Small intestine (tissue), 7 donors: ENCODE data around the gene RNF225. TPM values are rescaled to one million over a fixed set of nuclear protein-coding genes. Genes with fewer than 3 reads are reported as not detected.
"Not testable (repeated sequence)": the region's sequence is repeated elsewhere in the genome, so short reads cannot be mapped to it uniquely, and the experiment has no call there.

Experiments
- DNase-seq, 2 donors: peaks; one replicate each; pipeline versions ENCODE4 v3.0.0 to v3.0.0-alpha.2; 2013
- FAIRE-seq: peaks from 2 replicates; lab custom pipeline; 2012; peaks lifted over from hg19 to GRCh38; lab: Jason Lieb, UNC
- H3K27ac ChIP-seq, 3 donors: one replicate each; pipeline ENCODE4 v1.5.1; 2013; ENCODE audit warnings: low read length in 2 of 3, mild to moderate bottlenecking in 2 of 3, control low read depth in 1 of 3, inconsistent platforms in 1 of 3, low read depth in 1 of 3, moderate library complexity in 1 of 3
- H3K27me3 ChIP-seq, 3 donors: one replicate each; pipeline ENCODE4 v1.6.1; 2013; ENCODE audit warnings: low read length in 3 of 3, inconsistent platforms in 1 of 3; ENCODE audit not compliant: control insufficient read depth in 3 of 3, insufficient read depth in 3 of 3
- H3K36me3 ChIP-seq, 3 donors: one replicate each; pipeline ENCODE4 v1.6.1; 2013; ENCODE audit warnings: low read length in 3 of 3, inconsistent platforms in 1 of 3, low read depth in 1 of 3, mild to moderate bottlenecking in 1 of 3, moderate library complexity in 1 of 3; ENCODE audit not compliant: control insufficient read depth in 3 of 3, insufficient read depth in 2 of 3
- H3K4me1 ChIP-seq, 3 donors: one replicate each; pipeline ENCODE4 v1.6.1; 2013; ENCODE audit warnings: low read length in 2 of 3, inconsistent platforms in 1 of 3, low read depth in 1 of 3, mild to moderate bottlenecking in 1 of 3, moderate library complexity in 1 of 3; ENCODE audit not compliant: control insufficient read depth in 3 of 3, insufficient read depth in 2 of 3
- H3K4me3 ChIP-seq, 3 donors: one replicate each; pipeline ENCODE4 v1.5.1; 2013; ENCODE audit warnings: low read length in 3 of 3, control low read depth in 1 of 3, inconsistent platforms in 1 of 3, low read depth in 1 of 3, mild to moderate bottlenecking in 1 of 3, moderate library complexity in 1 of 3
- H3K9me3 ChIP-seq, 2 donors: one replicate each; pipeline ENCODE4 v1.6.1; 2013; ENCODE audit warnings: low read depth in 1 of 2, low read length in 1 of 2; ENCODE audit not compliant: control insufficient read depth in 2 of 2, insufficient read depth in 1 of 2
- WGBS, 3 donors: extraction: QIAGEN DNeasy Blood & Tissue Kit; methylation state at CpG; one replicate each; pipeline ENCODE4 v1.1.7; 2013; 5-methylcytosine and 5-hydroxymethylcytosine counted together
- polyA plus RNA-seq, 4 donors: library from polyadenylated mRNA; stranded (reverse) in 3 of 4; unstranded in 1 of 4; fragments of 200-250 nt in 3 of 4; fragments of 120-200 nt in 1 of 4; gene quantifications; one replicate each; pipeline versions ENCODE4 v1.2.1 to v1.2.3, GENCODE V29; 2013
- donor health status: healthy with polysubstance abuse.
- donor health status: control.
- donor health status: control.
- donor health status: Bipolar disorder and iron deficiency.
- donor health status: healthy.

The RNF225 gene
- polyA plus RNA-seq, 4 donors: not detected

DNA sequence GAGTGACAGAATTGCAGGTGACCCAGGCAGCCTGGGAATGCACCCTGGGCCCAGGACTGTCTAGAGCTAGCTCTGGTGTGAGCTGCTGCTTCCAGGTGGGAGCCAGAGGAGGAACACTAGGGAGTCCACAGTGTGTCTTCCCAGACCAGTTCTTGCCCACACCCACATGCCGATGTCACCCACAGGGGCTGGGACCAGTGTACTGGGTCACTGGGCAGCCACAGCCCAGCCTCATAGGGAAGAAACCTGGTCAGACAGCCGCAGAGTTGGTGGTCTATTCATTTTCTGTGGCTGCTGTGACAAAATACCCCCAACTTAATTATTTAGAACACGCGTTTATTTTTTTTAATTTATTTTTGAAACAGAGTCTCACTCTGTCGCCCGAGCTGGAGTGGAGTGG, 3.1 kb downstream of the RNF225 start:
- H3K36me3 ChIP-seq: peaks cover 0 to 17% (median 9%) of the 10 kb centered on the region in 3 donors
- no peak overlapping the region for H3K4me3 ChIP-seq
- peaks cover 9 to 30% (median 12%) of the 10 kb centered on the region in 3 donors for H3K27me3 ChIP-seq
- 91 to 93% (median 92%) methylated on average over 6 of the region's 6 CpGs for WGBS, 3 donors
- DNase-seq (no peak), FAIRE-seq (no peak)
- H3K4me1 ChIP-seq: peaks cover 0 to 22% (median 4%) of the 10 kb centered on the region in 3 donors
- H3K9me3 ChIP-seq: no peaks in the 10 kb centered on the region
- H3K27ac ChIP-seq: no peak overlapping the region

DNA sequence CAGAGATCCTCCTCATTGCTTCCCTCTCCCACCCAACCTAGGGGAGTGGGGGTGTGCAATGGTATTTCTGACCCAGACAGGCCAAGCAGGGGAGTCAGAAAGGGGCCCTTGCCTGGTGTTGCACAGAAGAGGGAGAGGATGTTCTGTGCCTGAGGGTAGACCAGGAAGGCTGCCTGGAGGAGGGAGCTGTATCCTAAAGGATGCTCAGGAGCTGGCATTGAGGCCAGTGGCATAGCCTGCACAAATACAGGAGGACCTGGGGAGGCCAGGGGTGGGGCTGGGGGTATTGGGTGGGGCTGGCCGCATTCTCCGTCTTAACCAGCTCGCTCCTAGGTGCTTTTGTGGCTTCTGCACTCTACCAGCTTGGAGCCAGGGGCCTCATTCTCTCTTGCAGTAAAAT, 4.4 kb downstream of the RNF225 start:
- WGBS, 3 donors: 96 to 97% (median 96%) methylated on average over 3 of the region's 3 CpGs
- Histone ChIP-seq H3K36me3 (peaks cover 0 to 6% (median under 1%) of the 10 kb centered on the region in 3 donors), H3K27ac (no peak overlapping the region), H3K4me1 (peaks cover 0 to 27% (median 4%) of the 10 kb centered on the region in 3 donors), H3K9me3 (no peaks in the 10 kb centered on the region), H3K27me3 (peaks cover 9 to 28% (median 12%) of the 10 kb centered on the region in 3 donors), H3K4me3 (no peak overlapping the region)
- FAIRE-seq (no peak), DNase-seq (no peak)

DNA sequence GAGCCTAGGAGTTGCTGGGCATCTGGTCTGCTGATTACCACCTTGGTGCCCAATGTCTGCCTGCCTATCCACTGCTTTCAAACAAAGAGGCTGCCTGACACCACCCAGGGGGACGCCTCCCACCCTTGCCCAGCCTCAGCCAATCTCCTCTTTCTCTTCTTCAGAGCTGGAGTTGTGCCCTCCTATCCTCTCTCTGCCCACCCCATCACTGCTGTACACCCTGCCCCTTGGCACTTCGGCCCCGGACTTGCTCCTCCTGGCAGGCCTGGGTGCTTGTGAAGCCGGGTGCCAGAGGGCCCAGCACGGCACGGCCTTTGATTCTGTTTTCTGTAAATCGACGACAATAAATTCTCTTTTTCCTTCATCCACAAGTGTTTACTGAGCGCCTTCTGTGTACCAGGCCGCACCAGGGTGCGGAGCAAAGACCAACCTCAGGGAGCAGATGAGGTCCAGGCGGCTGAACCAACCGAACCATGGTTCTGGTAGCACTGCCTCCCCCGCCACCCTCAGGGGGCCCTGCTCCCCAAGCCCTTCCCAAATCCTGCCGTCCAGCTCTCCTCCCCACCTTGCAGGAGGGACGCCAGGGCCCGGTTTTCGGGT, 5.0 kb downstream of the RNF225 start:
- FAIRE-seq (no peak), DNase-seq (no peak)
- no peak overlapping the region for H3K27ac ChIP-seq
- 56 to 65% (median 56%) methylated on average over 18 of the region's 18 CpGs for WGBS, 3 donors
- H3K4me3 ChIP-seq: peak overlapping the region in 2 of 3 donors; percentile 46 to 54
- H3K27me3 ChIP-seq: peaks cover 9 to 25% (median 12%) of the 10 kb centered on the region in 3 donors
- no peaks in the 10 kb centered on the region for H3K9me3 ChIP-seq
- peaks cover 0 to under 1% (median 0%) of the 10 kb centered on the region in 3 donors for H3K36me3 ChIP-seq
- H3K4me1 ChIP-seq: peaks cover 0 to 27% (median 4%) of the 10 kb centered on the region in 3 donors

DNA sequence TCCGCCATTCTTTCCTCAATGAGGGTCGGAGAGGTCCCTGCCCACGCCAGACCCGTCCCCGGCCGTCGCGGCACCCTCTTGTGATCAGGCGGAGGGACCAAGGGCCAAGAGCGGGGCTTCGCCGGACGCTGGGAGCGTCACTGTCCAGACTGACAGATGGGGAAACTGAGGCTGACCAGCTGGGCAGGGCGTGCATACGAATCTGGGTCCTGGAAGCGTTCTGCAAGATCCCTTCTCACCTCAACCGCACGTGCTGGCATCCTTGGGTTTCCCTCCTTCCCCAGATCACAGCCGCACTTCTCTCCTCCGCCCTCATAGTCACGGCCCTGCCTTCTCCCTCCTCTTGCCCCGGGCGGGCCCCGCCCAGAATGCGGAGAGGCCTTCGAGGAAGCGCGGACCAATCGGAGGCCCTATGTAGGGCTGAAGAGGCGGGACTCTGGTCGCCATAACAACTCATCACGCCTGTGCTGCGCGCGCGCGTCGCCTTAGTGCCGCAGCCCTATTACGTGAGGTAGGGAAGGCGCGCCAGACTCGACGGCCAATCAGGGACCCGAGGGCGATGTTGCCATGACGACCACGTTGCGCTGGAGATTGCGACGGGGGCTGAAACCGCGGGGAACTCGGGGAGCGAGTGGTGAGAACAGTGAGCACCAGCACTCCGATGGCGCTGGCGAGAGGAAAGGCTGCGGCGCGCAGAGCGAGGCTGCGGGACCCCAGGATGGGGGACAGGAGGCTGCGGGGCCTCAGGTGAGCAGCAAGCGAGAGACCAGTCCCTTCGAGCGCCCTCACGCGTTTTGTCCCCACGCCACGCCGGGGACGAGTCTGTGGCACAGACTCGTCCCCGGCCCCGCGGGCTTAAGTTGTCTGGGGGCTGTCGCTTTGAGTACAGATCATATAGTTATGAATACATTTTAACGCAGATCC, 5.7 kb downstream of the RNF225 start:
- Histone ChIP-seq H3K27ac (peak overlapping the region in 2 of 3 donors; percentile 61 to 85), H3K4me3 (peak overlapping the region in 2 of 3 donors; percentile 56 to 70), H3K36me3 (no peaks in the 10 kb centered on the region), H3K9me3 (no peaks in the 10 kb centered on the region), H3K4me1 (peaks cover 0 to 23% (median 4%) of the 10 kb centered on the region in 3 donors), H3K27me3 (peaks cover 7 to 17% (median 9%) of the 10 kb centered on the region in 3 donors)
- FAIRE-seq: no peak
- WGBS, 3 donors: 2 to 4% (median 3%) methylated on average over 76 to 80 of the region's 80 CpGs
- DNase-seq: peak; percentile 99 to 100

DNA sequence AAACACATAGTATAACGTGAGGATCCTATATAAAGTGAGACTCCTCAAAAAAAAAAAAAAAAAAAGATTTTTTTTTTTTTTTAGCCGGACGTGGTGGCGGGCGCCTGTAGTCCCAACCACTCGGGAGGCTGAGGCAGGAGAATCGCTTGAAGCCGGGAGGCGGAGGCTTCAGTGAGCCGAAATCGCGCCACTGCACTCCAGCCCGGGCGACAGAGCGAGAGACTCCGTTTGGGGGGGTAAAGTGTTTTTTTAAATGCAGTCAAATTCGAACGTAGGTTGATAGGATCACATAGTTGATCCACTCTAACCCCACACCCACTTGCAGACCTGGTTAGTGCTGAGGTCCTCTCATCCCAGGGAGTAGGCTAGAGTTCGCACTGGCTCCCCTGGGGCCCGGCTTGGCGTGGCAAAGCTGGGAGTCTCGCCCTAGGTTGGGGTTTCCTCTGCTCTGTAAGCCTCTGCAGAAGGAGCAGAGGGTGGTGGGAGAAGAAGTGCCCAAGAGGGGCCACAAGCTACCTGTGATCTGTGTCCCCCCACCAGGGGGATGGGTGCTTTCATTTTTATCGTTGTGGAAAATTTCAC, 6.5 kb downstream of the RNF225 start:
- Histone ChIP-seq H3K9me3 (no peaks in the 10 kb centered on the region), H3K4me3 (peak overlapping the region in 2 of 3 donors; percentile 56 to 70), H3K36me3 (no peaks in the 10 kb centered on the region), H3K27me3 (peaks cover 4 to 15% (median 7%) of the 10 kb centered on the region in 3 donors), H3K27ac (peak overlapping the region in 1 of 3 donors; percentile 85), H3K4me1 (peaks cover 0 to 23% (median 4%) of the 10 kb centered on the region in 3 donors)
- no peak for FAIRE-seq
- peak in 1 of 2 donors; percentile 35 for DNase-seq
- 19 to 27% (median 25%) methylated on average over 21 to 23 of the region's 23 CpGs for WGBS, 3 donors

DNA sequence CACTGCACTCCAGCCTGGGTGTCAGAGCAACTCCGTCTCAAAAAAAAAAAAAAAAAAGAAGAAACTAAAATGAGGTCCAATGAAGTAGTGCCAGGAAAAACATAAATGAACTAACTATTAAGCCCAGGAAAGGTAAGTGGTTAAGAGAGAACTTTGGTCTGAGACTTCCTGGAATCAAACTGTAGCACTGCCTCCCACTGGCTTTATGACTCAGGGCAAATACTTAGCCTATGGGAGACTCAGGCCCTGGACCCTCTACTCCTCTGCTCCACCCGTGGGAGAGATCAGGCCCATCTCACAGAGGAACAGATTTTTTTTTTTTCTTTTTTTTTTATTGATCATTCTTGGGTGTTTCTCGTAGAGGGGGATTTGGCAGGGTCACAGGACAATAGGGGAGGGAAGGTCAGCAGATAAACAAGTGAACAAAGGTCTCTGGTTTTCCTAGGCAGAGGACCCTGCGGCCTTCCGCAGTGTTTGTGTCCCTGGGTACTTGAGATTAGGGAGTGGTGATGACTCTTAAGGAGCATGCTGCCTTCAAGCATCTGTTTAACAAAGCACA, 8.5 kb downstream of the RNF225 start:
- not testable (repeated sequence) for H3K4me3 ChIP-seq, FAIRE-seq, H3K9me3 ChIP-seq, H3K27me3 ChIP-seq, H3K36me3 ChIP-seq
- 40 to 53% (median 48%) methylated on average over 5 of the region's 5 CpGs for WGBS, 3 donors
- H3K4me1 ChIP-seq: peaks cover 0 to 30% (median 7%) of the 10 kb centered on the region in 3 donors
- peak overlapping the region; percentile 35 to 69 (median 56) for H3K27ac ChIP-seq
- DNase-seq: peak; percentile 69 to 80

DNA sequence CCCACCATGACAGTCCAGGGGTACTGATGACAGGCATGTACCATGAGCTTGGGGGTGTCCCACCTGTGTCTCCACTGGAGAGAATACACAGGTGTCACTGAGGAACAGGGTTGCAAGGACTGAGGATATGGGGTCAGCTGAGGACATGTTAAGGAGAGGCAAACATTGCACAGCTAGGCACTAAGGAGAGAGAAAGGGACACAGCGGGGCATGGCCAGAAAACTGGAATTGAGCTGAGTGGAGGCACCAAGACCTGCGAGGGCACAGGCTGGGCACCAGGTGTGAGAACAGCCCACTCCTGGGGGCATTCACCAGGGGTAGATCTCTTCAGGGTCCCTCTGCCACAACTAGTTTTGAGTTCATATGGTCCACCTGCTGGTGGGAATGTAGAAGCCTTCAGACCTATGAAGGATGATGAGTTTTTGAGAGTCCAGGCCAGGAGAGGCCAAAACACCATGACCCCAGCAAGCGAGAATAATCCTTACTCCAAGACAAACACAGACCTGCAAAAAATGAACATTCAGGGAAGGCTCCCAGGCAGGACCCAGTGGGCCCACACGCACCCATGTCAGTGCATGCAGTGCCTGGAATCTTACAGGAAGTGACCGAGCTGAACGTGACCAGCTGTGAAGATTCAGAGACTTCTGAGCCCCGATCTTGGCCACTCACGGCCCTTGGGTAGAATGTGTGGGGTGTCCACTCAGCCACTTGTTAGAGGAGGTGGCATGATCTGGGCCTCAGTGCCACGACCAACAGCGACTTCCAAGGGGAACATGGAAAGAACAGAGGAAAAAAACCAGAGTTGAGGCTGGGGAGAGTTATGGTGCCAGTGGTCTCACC, 11.6 kb downstream of the RNF225 start:
- H3K36me3 ChIP-seq: peaks cover 0 to 5% (median 0%) of the 10 kb centered on the region in 3 donors
- DNase-seq (peak in 1 of 2 donors; percentile 35), FAIRE-seq (no peak)
- no peaks in the 10 kb centered on the region for H3K27me3 ChIP-seq
- no peak overlapping the region for H3K27ac ChIP-seq
- H3K4me1 ChIP-seq: peaks cover 4 to 25% (median 6%) of the 10 kb centered on the region in 3 donors
- peak overlapping the region in 2 of 3 donors; percentile 68 to 80 for H3K4me3 ChIP-seq
- no peaks in the 10 kb centered on the region for H3K9me3 ChIP-seq
- 67 to 75% (median 73%) methylated on average over 10 of the region's 10 CpGs for WGBS, 3 donors
